ENCODE results near the gene NIM1K. TPM values are rescaled to one million over a fixed set of nuclear protein-coding genes. Genes with fewer than 3 reads are reported as not detected.

NIM1K gene
- polyA plus RNA-seq, 1 of the 3 experiments (the other 2 are of a cell fraction): 0.16 TPM

- H3K27ac ChIP-seq (ENCODE audit: low read depth in 2 of 2, low read length in 1 of 2): no peak overlapping the region
- no peaks in the 10 kb centered on the region for H3K79me2 ChIP-seq (ENCODE audit: insufficient read depth)
- TF ChIP-seq MXI1 (IDR thresholded peaks at IDR 0.05; ENCODE audit: low read depth, low read length) (no peak), ZBTB33 (IDR thresholded peaks at IDR 0.05; ENCODE audit: borderline replicate concordance, low read depth) (no peak), NRF1 (IDR thresholded peaks at IDR 0.05; ENCODE audit: low read depth, low read length) (no peak), GATA2 (CRISPR knock-in tag; IDR thresholded peaks at IDR 0.05) (no peak), EZH2phosphoT487 (IDR thresholded peaks at IDR 0.05; ENCODE audit: borderline replicate concordance, low read depth) (no peak), FOXJ3 (CRISPR knock-in tag; IDR thresholded peaks at IDR 0.05) (no peak)
- TF ChIP-seq, protein P1, sequence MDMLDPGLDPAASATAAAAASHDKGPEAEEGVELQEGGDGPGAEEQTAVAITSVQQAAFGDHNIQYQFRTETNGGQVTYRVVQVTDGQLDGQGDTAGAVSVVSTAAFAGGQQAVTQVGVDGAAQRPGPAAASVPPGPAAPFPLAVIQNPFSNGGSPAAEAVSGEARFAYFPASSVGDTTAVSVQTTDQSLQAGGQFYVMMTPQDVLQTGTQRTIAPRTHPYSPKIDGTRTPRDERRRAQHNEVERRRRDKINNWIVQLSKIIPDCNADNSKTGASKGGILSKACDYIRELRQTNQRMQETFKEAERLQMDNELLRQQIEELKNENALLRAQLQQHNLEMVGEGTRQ (IDR thresholded peaks at IDR 0.05; ENCODE audit: borderline replicate concordance, low read depth, low read length): no peak
- H3K9ac ChIP-seq: no peak overlapping the region
- no peaks in the 10 kb centered on the region for H3K36me3 ChIP-seq (replicated peaks in 1 of 2; ENCODE audit: control insufficient read depth in 1 of 2, insufficient read depth in 2 of 2, low read length in 1 of 2)
- CTCF ChIA-PET: interaction anchor here (0.7 to 2.9 kb wide), 6 partner anchors 10 to 247 kb away, joined by 3 to 13 read pairs (median 4); partner anchors contain the start of gene TMEM267
- H4K20me1 ChIP-seq (ENCODE audit: insufficient read depth): no peaks in the 10 kb centered on the region
- WGBS (ENCODE audit: low lambda C conversion rate): 44% methylated on average over 5 of the region's 5 CpGs
- H3K4me1 ChIP-seq (ENCODE audit: control insufficient read depth in 1 of 2, insufficient read depth in 2 of 2, low read depth in 1 of 2, low read length in 1 of 2): no peaks in the 10 kb centered on the region
- POLR2A ChIA-PET: no interaction called here
- H3K4me2 ChIP-seq: no peak overlapping the region
- no peaks in the 10 kb centered on the region for H3K9me3 ChIP-seq
- no peaks in the 10 kb centered on the region; the same call in 1 of the 2 replicates for H3K27me3 ChIP-seq (ENCODE audit: insufficient read depth)
- H3K9me2 ChIP-seq: no peaks in the 10 kb centered on the region
- H3F3A ChIP-seq (replicated peaks; ENCODE audit: insufficient read depth): no peaks in the 10 kb centered on the region
- H3K4me3 ChIP-seq (ENCODE audit: low read depth in 2 of 2, low read length in 1 of 2): no peak overlapping the region
- no peak for DNase-seq
- no peak overlapping the region for H2AFZ ChIP-seq (ENCODE audit: low read depth)
Measured at GRCh38 chr5:43236653-43237355, 44.8 kb downstream of the NIM1K start.

DNA sequence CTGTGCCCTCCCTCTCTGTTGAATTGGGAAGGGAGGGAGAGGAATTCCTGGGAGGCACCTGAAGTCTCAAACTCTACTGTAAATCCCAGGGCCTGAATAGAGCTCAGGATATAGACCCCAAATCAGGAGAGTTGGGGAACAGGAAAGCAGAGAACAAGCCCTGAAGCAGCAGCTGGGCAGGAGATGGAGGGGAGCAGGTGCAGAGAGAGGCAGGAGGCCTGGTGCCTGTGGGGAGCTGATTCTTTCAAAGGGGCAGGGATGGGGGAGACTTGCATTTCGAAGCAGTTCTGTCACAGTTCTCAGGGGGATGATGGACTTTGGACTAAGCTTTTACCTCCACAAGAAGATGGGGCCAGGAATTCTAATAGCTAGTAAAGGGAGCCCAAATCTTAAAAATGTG is 50.2 kb downstream of the NIM1K start:
- POLR2A ChIA-PET: no interaction called here
- no peak overlapping the region for H3K4me3 ChIP-seq (ENCODE audit: low read depth in 2 of 2, low read length in 1 of 2)

More for the DNA sequence above, 50.2 kb downstream of the NIM1K start:
- DNase-seq: no peak
- no peaks in the 10 kb centered on the region for H3K36me3 ChIP-seq (replicated peaks in 1 of 2; ENCODE audit: control insufficient read depth in 1 of 2, insufficient read depth in 2 of 2, low read length in 1 of 2)
- H3K4me2 ChIP-seq: no peak overlapping the region
- H3K79me2 ChIP-seq (ENCODE audit: insufficient read depth): no peaks in the 10 kb centered on the region
- no peaks in the 10 kb centered on the region for H3F3A ChIP-seq (replicated peaks; ENCODE audit: insufficient read depth)
- no peaks in the 10 kb centered on the region; the same call in 1 of the 2 replicates for H3K27me3 ChIP-seq (ENCODE audit: insufficient read depth)
- WGBS (ENCODE audit: low lambda C conversion rate): 0% methylated on average over 1 of the region's 1 CpG
- H3K4me1 ChIP-seq (ENCODE audit: control insufficient read depth in 1 of 2, insufficient read depth in 2 of 2, low read depth in 1 of 2, low read length in 1 of 2): no peaks in the 10 kb centered on the region
- no peak overlapping the region for H3K9ac ChIP-seq
- no peaks in the 10 kb centered on the region for H3K9me3 ChIP-seq
- no peaks in the 10 kb centered on the region for H3K9me2 ChIP-seq
- no peak overlapping the region for H2AFZ ChIP-seq (ENCODE audit: low read depth)
- H4K20me1 ChIP-seq (ENCODE audit: insufficient read depth): no peaks in the 10 kb centered on the region
- CTCF ChIA-PET: interaction anchor here (0.6 kb wide), 1 partner anchor 155 kb away, joined by 3 read pairs; no protein-coding TSS in a partner anchor
- TF ChIP-seq TAF1 (IDR thresholded peaks at IDR 0.05; ENCODE audit: borderline replicate concordance, low read depth, low read length) (no peak), FOXM1 (IDR thresholded peaks at IDR 0.05; ENCODE audit: low read depth) (no peak), SIN3A (IDR thresholded peaks at IDR 0.05; ENCODE audit: borderline replicate concordance, low read depth, low read length) (no peak), TEAD4 (IDR thresholded peaks at IDR 0.05; ENCODE audit: borderline replicate concordance, insufficient read depth) (no peak), EZH2phosphoT487 (IDR thresholded peaks at IDR 0.05; ENCODE audit: borderline replicate concordance, low read depth) (no peak), MAX (IDR thresholded peaks at IDR 0.05; ENCODE audit: low read depth) (no peak), NRF1 (IDR thresholded peaks at IDR 0.05; ENCODE audit: low read depth, low read length) (no peak), NFIC (IDR thresholded peaks at IDR 0.05; ENCODE audit: borderline replicate concordance) (no peak), GABPA (IDR thresholded peaks at IDR 0.05; ENCODE audit: low read depth) (no peak), IRF3 (IDR thresholded peaks at IDR 0.05; ENCODE audit: low read depth, low read length) (no peak), GATA2 (CRISPR knock-in tag; IDR thresholded peaks at IDR 0.05) (no peak)
- H3K27ac ChIP-seq (ENCODE audit: low read depth in 2 of 2, low read length in 1 of 2): no peak overlapping the region
